H1 (cell line): ENCODE data around the gene JAKMIP2. TPM values are rescaled to one million over a fixed set of nuclear protein-coding genes. Genes with fewer than 3 reads are reported as not detected.

Source experiments
- CTCF ChIA-PET: fragments of 300-600 bp; sonication (Branson Sonifier 250); formaldehyde crosslinking; loops from one replicate; lab custom pipeline; 2021; ENCODE audit not compliant: partially characterized antibody; lab: Charles Lee
- POLR2A ChIA-PET: fragments of 300-600 bp; sonication (Branson Sonifier 250); formaldehyde crosslinking; loops from one replicate; lab custom pipeline; 2021; ENCODE audit warnings: inconsistent platforms; ENCODE audit not compliant: partially characterized antibody; lab: Charles Lee
- DNase-seq, 2 experiments: peaks; one replicate each; pipeline versions ENCODE4 v3.0.0 to v3.0.0-alpha.2; 2010 to 2022; ENCODE audit warnings: low spot score in 2 of 2, low read depth in 1 of 2, mixed read lengths in 1 of 2
- FAIRE-seq: peaks from 2 replicates; lab custom pipeline; 2011; peaks lifted over from hg19 to GRCh38; lab: Jason Lieb, UNC
- H2AFZ ChIP-seq: 2 replicates; pipeline ENCODE4 v1.8.1; 2012; ENCODE audit warnings: low read length, inconsistent platforms
- H2AK5ac ChIP-seq: 2 replicates; pipeline ENCODE4 v1.6.1; 2013; ENCODE audit warnings: low read depth, low read length
- H2BK120ac ChIP-seq: replicated peaks from 2 replicates; pipeline ENCODE3; 2013; ENCODE audit warnings: low read depth, low read length, inconsistent platforms
- H2BK12ac ChIP-seq: 2 replicates; pipeline ENCODE4 v1.6.1; 2013; ENCODE audit warnings: low read depth, low read length
- H2BK15ac ChIP-seq: 2 replicates; pipeline ENCODE4 v1.6.1; 2013; ENCODE audit warnings: low read length
- H2BK20ac ChIP-seq: 2 replicates; pipeline ENCODE4 v1.6.1; 2013; ENCODE audit warnings: low read length
- H2BK5ac ChIP-seq: 2 replicates; pipeline ENCODE4 v1.6.1; 2013; ENCODE audit warnings: low read depth, low read length
- H3K14ac ChIP-seq: 2 replicates; pipeline ENCODE4 v1.6.1; 2013; ENCODE audit warnings: inconsistent platforms; ENCODE audit not compliant: insufficient read length
- H3K18ac ChIP-seq: 2 replicates; pipeline ENCODE4 v1.6.1; 2013; ENCODE audit warnings: low read length; ENCODE audit errors: extremely low read depth
- H3K23ac ChIP-seq: 2 replicates; pipeline ENCODE4 v1.6.1; 2013; ENCODE audit warnings: inconsistent platforms; ENCODE audit not compliant: insufficient read length
- H3K23me2 ChIP-seq: 2 replicates; pipeline ENCODE4 v1.6.1; 2013; ENCODE audit warnings: low read depth, low read length
- H3K27ac ChIP-seq: 2 replicates; pipeline ENCODE4 v1.6.1; 2011; ENCODE audit warnings: low read depth, low read length, inconsistent platforms
- H3K27me3 ChIP-seq, 4 experiments: replicated peaks in 1 of 4; 1 replicate in 1 of 4; 2 replicates in 3 of 4; pipeline versions ENCODE4 v1.6.1 to v1.8.1; 2011 to 2013; ENCODE audit warnings: low read length in 3 of 4, mild to moderate bottlenecking in 3 of 4, inconsistent platforms in 2 of 4, mixed read lengths in 2 of 4, moderate library complexity in 1 of 4; ENCODE audit not compliant: control insufficient read depth in 3 of 4, insufficient read depth in 3 of 4; ENCODE audit errors: extremely low read depth in 1 of 4
- H3K36me3 ChIP-seq, 4 experiments: 2 replicates each; pipeline versions ENCODE4 v1.6.1 to v1.8.1; 2011 to 2013; ENCODE audit warnings: mild to moderate bottlenecking in 4 of 4, low read length in 3 of 4, moderate library complexity in 2 of 4, control low read depth in 1 of 4, inconsistent platforms in 1 of 4; ENCODE audit not compliant: insufficient read depth in 4 of 4, control insufficient read depth in 2 of 4
- H3K4ac ChIP-seq: replicated peaks from 2 replicates; pipeline ENCODE3; 2013; ENCODE audit warnings: low read length, low read depth, mixed read lengths, inconsistent platforms; ENCODE audit not compliant: insufficient read length
- H3K4me1 ChIP-seq, 4 experiments: replicated peaks in 1 of 4; 1 replicate in 1 of 4; 2 replicates in 3 of 4; pipeline versions ENCODE4 v1.6.1 to v1.8.1; 2011 to 2013; ENCODE audit warnings: low read length in 3 of 4, inconsistent platforms in 2 of 4, mixed read lengths in 1 of 4; ENCODE audit not compliant: insufficient read depth in 4 of 4, control insufficient read depth in 3 of 4
- H3K4me2 ChIP-seq, 2 experiments: 2 replicates each; pipeline versions ENCODE4 v1.6.1 to v1.8.1; 2011 to 2013; ENCODE audit warnings: low read depth in 2 of 2, low read length in 2 of 2, control low read depth in 1 of 2, inconsistent platforms in 1 of 2, mild to moderate bottlenecking in 1 of 2; ENCODE audit not compliant: insufficient read depth in 1 of 2
- H3K4me3 ChIP-seq, 4 experiments: fragments of 200-600, 300-600 bp in 1 of 4; sonication (generic), shearing (Covaris generic), sonication (Bioruptor Twin) in 1 of 4; 2 replicates each; pipeline versions ENCODE4 v1.5.1 to v1.8.1; 2011 to 2016; ENCODE audit warnings: low read length in 4 of 4, low read depth in 3 of 4, control low read depth in 2 of 4, inconsistent platforms in 2 of 4, mild to moderate bottlenecking in 2 of 4, mixed read lengths in 1 of 4, moderate library complexity in 1 of 4; ENCODE audit not compliant: insufficient read depth in 2 of 4; ENCODE audit errors: extremely low read depth in 1 of 4
- H3K56ac ChIP-seq: replicated peaks from 2 replicates; pipeline ENCODE3; 2013; ENCODE audit warnings: low read depth, mild to moderate bottlenecking, mixed read lengths, low read length, inconsistent platforms; ENCODE audit not compliant: insufficient read length
- H3K79me1 ChIP-seq: 2 replicates; pipeline ENCODE4 v1.6.1; 2013; ENCODE audit warnings: low read depth, low read length, control low read depth
- H3K79me2 ChIP-seq, 2 experiments: 2 replicates each; pipeline versions ENCODE4 v1.6.1 to v1.8.1; 2012 to 2013; ENCODE audit warnings: low read length in 2 of 2, mild to moderate bottlenecking in 2 of 2, inconsistent platforms in 1 of 2; ENCODE audit not compliant: insufficient read depth in 2 of 2, control insufficient read depth in 1 of 2
- H3K9ac ChIP-seq, 4 experiments: replicated peaks in 1 of 4; 1 replicate in 1 of 4; 2 replicates in 3 of 4; pipeline versions ENCODE4 v1.6.1 to v1.8.1; 2011 to 2013; ENCODE audit warnings: low read depth in 3 of 4, low read length in 3 of 4, control low read depth in 2 of 4, mild to moderate bottlenecking in 2 of 4, moderate library complexity in 2 of 4, inconsistent platforms in 1 of 4; ENCODE audit errors: extremely low read depth in 1 of 4
- H3K9me3 ChIP-seq, 2 experiments: 2 replicates each; pipeline versions ENCODE4 v1.6.1 to v1.8.1; 2012 to 2013; ENCODE audit warnings: mild to moderate bottlenecking in 2 of 2, moderate library complexity in 2 of 2, control low read depth in 1 of 2, inconsistent platforms in 1 of 2, low read depth in 1 of 2, low read length in 1 of 2, mixed read lengths in 1 of 2; ENCODE audit not compliant: insufficient read depth in 2 of 2
- H4K20me1 ChIP-seq, 2 experiments: replicated peaks in 1 of 2; 2 replicates each; pipeline versions ENCODE3 to v1.8.1; 2011 to 2013; ENCODE audit warnings: inconsistent platforms in 2 of 2, low read length in 2 of 2, mild to moderate bottlenecking in 1 of 2; ENCODE audit not compliant: insufficient read depth in 2 of 2, control insufficient read depth in 1 of 2
- H4K5ac ChIP-seq: 2 replicates; pipeline ENCODE4 v1.6.1; 2013; ENCODE audit warnings: low read length, low read depth, mixed read lengths, inconsistent platforms; ENCODE audit not compliant: insufficient read length
- H4K8ac ChIP-seq: 2 replicates; pipeline ENCODE4 v1.8.0; 2013; ENCODE audit warnings: mild to moderate bottlenecking, moderate library complexity, low read length, inconsistent platforms; ENCODE audit not compliant: insufficient read depth; ENCODE audit errors: extremely low read depth
- H4K91ac ChIP-seq: replicated peaks from 2 replicates; pipeline ENCODE3; 2013; ENCODE audit warnings: low read length, mixed read lengths, inconsistent platforms; ENCODE audit not compliant: insufficient read length
- ATF2 ChIP-seq: IDR thresholded peaks from 2 replicates; pipeline ENCODE4 v1.6.1; 2012; ENCODE audit warnings: low read length, inconsistent platforms
- BACH1 ChIP-seq: IDR thresholded peaks from 2 replicates; pipeline ENCODE4 v1.6.1; 2012; ENCODE audit warnings: low read length, improper control_type of control experiment
- BRCA1 ChIP-seq: IDR thresholded peaks from 2 replicates; pipeline ENCODE4 v1.6.1; 2012; ENCODE audit warnings: low read depth, low read length, improper control_type of control experiment
- CBX5 ChIP-seq: fragments of 300-800, 300-1000 bp; sonication (generic); IDR thresholded peaks from 2 replicates; pipeline ENCODE4 v1.7.1; 2016; ENCODE audit warnings: antibody characterized with exemption, low read length, low read depth
- EGR1 ChIP-seq: IDR thresholded peaks from 2 replicates; pipeline ENCODE4 v1.6.1; 2011; ENCODE audit warnings: low read depth, low read length, borderline replicate concordance
- KDM4A ChIP-seq: IDR thresholded peaks from one replicate; pipeline ENCODE4 v1.7.1; 2012; ENCODE audit warnings: low read depth, mild to moderate bottlenecking, moderate library complexity, low read length, inconsistent platforms; ENCODE audit not compliant: severe bottlenecking
- MAX ChIP-seq: IDR thresholded peaks from 2 replicates; pipeline ENCODE4 v1.6.1; 2012; ENCODE audit warnings: inconsistent platforms
- NRF1 ChIP-seq: IDR thresholded peaks from 2 replicates; pipeline ENCODE4 v1.6.1; 2011; ENCODE audit warnings: mild to moderate bottlenecking, low read depth, low read length, improper control_type of control experiment
- POLR2AphosphoS5 ChIP-seq: IDR thresholded peaks from 2 replicates; pipeline ENCODE4 v1.6.1; 2011; ENCODE audit warnings: low read depth, low read length
- RXRA ChIP-seq: IDR thresholded peaks from 2 replicates; pipeline ENCODE4 v1.6.1; 2011; ENCODE audit warnings: low read depth, mild to moderate bottlenecking, low read length, moderate library complexity; ENCODE audit not compliant: insufficient read depth
- SIRT6 ChIP-seq: IDR thresholded peaks from one replicate; pipeline ENCODE4 v1.7.1; 2012; ENCODE audit warnings: low read length, inconsistent platforms
- SP4 ChIP-seq: IDR thresholded peaks from 2 replicates; pipeline ENCODE4 v1.6.1; 2012; ENCODE audit warnings: low read length, inconsistent platforms
- TEAD4 ChIP-seq: IDR thresholded peaks from 2 replicates; pipeline ENCODE4 v1.6.1; 2012; ENCODE audit warnings: low read depth, low read length, inconsistent platforms, mixed read lengths
- ZNF274 ChIP-seq: IDR thresholded peaks from 2 replicates; pipeline ENCODE4 v1.7.0; 2012; ENCODE audit warnings: low read length, borderline replicate concordance; ENCODE audit errors: extremely low read depth
- WGBS, 2 experiments: shearing (Covaris generic) in 1 of 2; methylation state at CpG; one replicate each; pipeline versions ENCODE4 v1.1.6 to v1.1.7; 2013 to 2015; ENCODE audit warnings: low lambda C conversion rate in 2 of 2, mixed read lengths in 2 of 2, inconsistent platforms in 1 of 2, low coverage in 1 of 2, missing lambda C conversion rate in 1 of 2; ENCODE audit not compliant: insufficient replicate concordance in 2 of 2, insufficient coverage in 1 of 2, insufficient read length in 1 of 2; ENCODE audit errors: extremely low coverage in 1 of 2, missing lambda C conversion rate in 1 of 2; 5-methylcytosine and 5-hydroxymethylcytosine counted together
- polyA plus RNA-seq, 7 experiments: library from polyadenylated mRNA; depleted of rRNA in 3 of 7; stranded (reverse) in 5 of 7; unstranded in 2 of 7; fragments of >200 nt in 5 of 7; fragments of 200-250 nt in 2 of 7; gene quantifications; 1 replicate in 5 of 7; 2 replicates in 1 of 7; 4 replicates in 1 of 7; pipeline versions ENCODE4 v1.2.1 to v1.2.3, GENCODE V29; 2011 to 2013; ENCODE audit warnings: missing spikeins in 2 of 7, mixed read lengths in 2 of 7
- total RNA-seq: library from RNA; stranded (reverse); fragmentation: NEBNext Ultra II Directional; extraction: Animal tissue kit (Norgen Biotek cat#: 25700); gene quantifications from 2 replicates; pipeline ENCODE4 v1.2.1, GENCODE V29; 2021

The JAKMIP2 gene
- total and polyA plus RNA-seq, 2 of the 8 experiments (the other 6 are each of a cell fraction or from before 2014, with no cell fraction given), result 2.4 to 13.6 TPM

GRCh38 chr5:147786142-147786541, 3.6 kb upstream of the JAKMIP2 start:
- no peak overlapping the region for H3K23ac ChIP-seq
- H4K91ac ChIP-seq, result no peak overlapping the region
- no peak overlapping the region for H4K8ac ChIP-seq
- no peak overlapping the region for H3K27ac ChIP-seq
- no peak overlapping the region for H2AFZ ChIP-seq
- ChIA-PET POLR2A (no interaction called here), CTCF (no interaction called here)
- no peaks in the 10 kb centered on the region for H3K27me3 ChIP-seq
- H2BK20ac ChIP-seq, result no peak overlapping the region
- no peak overlapping the region for H2BK15ac ChIP-seq
- H3K9me3 ChIP-seq, result no peaks in the 10 kb centered on the region
- no peak overlapping the region for H3K4ac ChIP-seq
- DNase-seq (no peak), FAIRE-seq (no peak)
- no peak overlapping the region for H2AK5ac ChIP-seq
- H3K4me3 ChIP-seq, result no peak overlapping the region
- H4K5ac ChIP-seq, result no peak overlapping the region
- no peak overlapping the region for H2BK120ac ChIP-seq
- no peaks in the 10 kb centered on the region for H3K79me1 ChIP-seq
- H2BK5ac ChIP-seq, result no peak overlapping the region
- H3K4me1 ChIP-seq, result peaks cover 0 to 3% (median 0%) of the 10 kb centered on the region in 4 experiments; a peak in 2 of 7 replicates
- 87% methylated on average over 2 of the region's 2 CpGs; no CpG with 5 or more reads in 1 of the 2 experiments for WGBS, 2 experiments
- H2BK12ac ChIP-seq, result no peak overlapping the region
- no peak overlapping the region for H3K56ac ChIP-seq
- TF ChIP-seq SP4 (no peak), TEAD4 (no peak), NRF1 (no peak), SIRT6 (no peak), KDM4A (no peak), ZNF274 (no peak), CBX5 (no peak), MAX (no peak), BACH1 (no peak), ATF2 (no peak), RXRA (no peak), BRCA1 (no peak), POLR2AphosphoS5 (no peak), EGR1 (no peak)
- peaks cover 5% of the 10 kb centered on the region; the same call in 1 of the 2 replicates for H3K23me2 ChIP-seq
- no peaks in the 10 kb centered on the region for H3K36me3 ChIP-seq
- peaks cover 0 to 7% of the 10 kb centered on the region in 2 experiments; a peak in 2 of 4 replicates for H3K79me2 ChIP-seq
- no peak overlapping the region for H3K18ac ChIP-seq
- no peak overlapping the region for H3K9ac ChIP-seq
- no peak overlapping the region for H3K14ac ChIP-seq
- no peaks in the 10 kb centered on the region for H4K20me1 ChIP-seq
- H3K4me2 ChIP-seq, result no peak overlapping the region
